Tibial nerve (tissue), 3 donors: ENCODE measurements around the gene GRM7.

ENCODE experiments used
- POLR2A ChIP-seq, 2 donors: fragments of 450-650 bp; IDR thresholded peaks; one replicate each; pipeline ENCODE4 v1.6.1; 2017; ENCODE audit warnings: antibody characterized with exemption in 2 of 2, mild to moderate bottlenecking in 2 of 2, moderate library complexity in 2 of 2
- TF ChIP-seq, protein P1 (sequence below), 5 experiments: fragments of 200-600 bp in 3 of 5; fragments of 450-650 bp in 2 of 5; sonication (generic) in 3 of 5; IDR thresholded peaks; one replicate each; pipeline ENCODE4 v1.5.1; 2016 to 2019; ENCODE audit warnings: antibody characterized with exemption in 5 of 5, mild to moderate bottlenecking in 3 of 5, moderate library complexity in 2 of 5

DNA sequence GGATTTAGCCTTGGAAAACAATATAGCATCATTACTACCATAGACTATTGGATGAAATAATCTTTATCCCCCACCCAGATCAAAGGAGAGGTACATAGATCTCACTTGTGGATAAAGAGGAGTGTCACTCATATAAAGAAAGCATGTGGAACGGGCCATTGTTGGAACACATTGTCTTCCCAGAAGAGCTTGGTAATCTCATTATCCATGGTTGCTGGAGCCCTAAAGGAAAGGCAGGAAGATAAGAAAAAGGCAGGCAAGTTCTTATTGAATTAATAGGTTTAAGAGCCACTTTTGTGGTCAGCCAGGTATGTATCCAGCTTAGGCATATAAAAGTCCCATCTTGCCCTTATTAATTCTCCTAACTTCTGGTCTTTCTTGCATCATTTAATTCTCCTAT is 659.1 kb downstream of the GRM7 start:
- TF ChIP-seq, protein P1, sequence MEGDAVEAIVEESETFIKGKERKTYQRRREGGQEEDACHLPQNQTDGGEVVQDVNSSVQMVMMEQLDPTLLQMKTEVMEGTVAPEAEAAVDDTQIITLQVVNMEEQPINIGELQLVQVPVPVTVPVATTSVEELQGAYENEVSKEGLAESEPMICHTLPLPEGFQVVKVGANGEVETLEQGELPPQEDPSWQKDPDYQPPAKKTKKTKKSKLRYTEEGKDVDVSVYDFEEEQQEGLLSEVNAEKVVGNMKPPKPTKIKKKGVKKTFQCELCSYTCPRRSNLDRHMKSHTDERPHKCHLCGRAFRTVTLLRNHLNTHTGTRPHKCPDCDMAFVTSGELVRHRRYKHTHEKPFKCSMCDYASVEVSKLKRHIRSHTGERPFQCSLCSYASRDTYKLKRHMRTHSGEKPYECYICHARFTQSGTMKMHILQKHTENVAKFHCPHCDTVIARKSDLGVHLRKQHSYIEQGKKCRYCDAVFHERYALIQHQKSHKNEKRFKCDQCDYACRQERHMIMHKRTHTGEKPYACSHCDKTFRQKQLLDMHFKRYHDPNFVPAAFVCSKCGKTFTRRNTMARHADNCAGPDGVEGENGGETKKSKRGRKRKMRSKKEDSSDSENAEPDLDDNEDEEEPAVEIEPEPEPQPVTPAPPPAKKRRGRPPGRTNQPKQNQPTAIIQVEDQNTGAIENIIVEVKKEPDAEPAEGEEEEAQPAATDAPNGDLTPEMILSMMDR (IDR thresholded peaks at IDR 0.05): no peak
- no peak for TF ChIP-seq POLR2A (IDR thresholded peaks at IDR 0.05)
